DND-41 (cell line): Measurements from ENCODE around the gene PRKAG2.
A peak's percentile ranks its signal among the peaks of the same experiment; 100 is the strongest.

ENCODE experiments used
- ATAC-seq: fragments of 200-7000 bp; cut with Tn5 transposase; 3 replicates; pipeline ENCODE4 v1.9.1; 2021; ENCODE audit warnings: low read depth; ENCODE audit not compliant: insufficient read depth
- DNase-seq: peaks from one replicate; pipeline ENCODE4 v3.0.0-alpha.2; 2020
- H2AFZ ChIP-seq: 2 replicates; pipeline ENCODE4 v1.6.0; 2012; ENCODE audit warnings: low read depth, low read length
- H3K27ac ChIP-seq: 2 replicates; pipeline ENCODE4 v1.5.1; 2012; ENCODE audit warnings: low read length, inconsistent platforms
- H3K27me3 ChIP-seq: fragments of 200-600 bp; sonication (generic); 2 replicates; pipeline ENCODE4 v1.6.0; 2012; ENCODE audit warnings: low read length, mild to moderate bottlenecking, inconsistent platforms; ENCODE audit not compliant: insufficient read depth, poor library complexity
- H3K36me3 ChIP-seq: 2 replicates; pipeline ENCODE4 v1.5.1; 2012; ENCODE audit warnings: low read length, inconsistent platforms; ENCODE audit not compliant: insufficient read depth
- H3K4me1 ChIP-seq: 2 replicates; pipeline ENCODE4 v1.5.1; 2012; ENCODE audit warnings: mild to moderate bottlenecking, low read length; ENCODE audit not compliant: insufficient read depth
- H3K4me2 ChIP-seq: 2 replicates; pipeline ENCODE4 v1.6.0; 2012; ENCODE audit warnings: mild to moderate bottlenecking, moderate library complexity, low read length, inconsistent platforms; ENCODE audit not compliant: insufficient read depth
- H3K4me3 ChIP-seq, 2 experiments: fragments of 200-600 bp in 1 of 2; shearing (Covaris generic) in 1 of 2; 2 replicates each; pipeline ENCODE4 v1.5.1; 2012 to 2016; ENCODE audit warnings: inconsistent platforms in 2 of 2, low read length in 2 of 2, mild to moderate bottlenecking in 2 of 2, low read depth in 1 of 2, moderate library complexity in 1 of 2
- H3K79me2 ChIP-seq: 2 replicates; pipeline ENCODE4 v1.6.0; 2012; ENCODE audit warnings: low read length, inconsistent platforms; ENCODE audit not compliant: insufficient read depth
- H3K9ac ChIP-seq: 2 replicates; pipeline ENCODE4 v1.6.0; 2012; ENCODE audit warnings: low read depth, mild to moderate bottlenecking, inconsistent platforms, low read length, moderate library complexity
- H3K9me3 ChIP-seq: 2 replicates; pipeline ENCODE4 v1.5.1; 2012; ENCODE audit warnings: low read length, moderate library complexity, mild to moderate bottlenecking, inconsistent platforms; ENCODE audit not compliant: insufficient read depth, severe bottlenecking
- H4K20me1 ChIP-seq: 2 replicates; pipeline ENCODE4 v1.6.0; 2012; ENCODE audit warnings: low read length; ENCODE audit not compliant: insufficient read depth
- EZH2 ChIP-seq: IDR thresholded peaks from 3 replicates; pipeline ENCODE4 v1.6.1; 2012; ENCODE audit warnings: borderline replicate concordance, low read depth, mild to moderate bottlenecking, moderate library complexity, low read length, inconsistent platforms; ENCODE audit not compliant: severe bottlenecking
- TF ChIP-seq, protein P1 (sequence below): IDR thresholded peaks from 2 replicates; pipeline ENCODE4 v1.5.1; 2012; ENCODE audit warnings: borderline replicate concordance, low read length, moderate library complexity, mild to moderate bottlenecking; ENCODE audit not compliant: poor library complexity, severe bottlenecking; ENCODE audit errors: extremely low read depth

The PRKAG2 gene

DNA sequence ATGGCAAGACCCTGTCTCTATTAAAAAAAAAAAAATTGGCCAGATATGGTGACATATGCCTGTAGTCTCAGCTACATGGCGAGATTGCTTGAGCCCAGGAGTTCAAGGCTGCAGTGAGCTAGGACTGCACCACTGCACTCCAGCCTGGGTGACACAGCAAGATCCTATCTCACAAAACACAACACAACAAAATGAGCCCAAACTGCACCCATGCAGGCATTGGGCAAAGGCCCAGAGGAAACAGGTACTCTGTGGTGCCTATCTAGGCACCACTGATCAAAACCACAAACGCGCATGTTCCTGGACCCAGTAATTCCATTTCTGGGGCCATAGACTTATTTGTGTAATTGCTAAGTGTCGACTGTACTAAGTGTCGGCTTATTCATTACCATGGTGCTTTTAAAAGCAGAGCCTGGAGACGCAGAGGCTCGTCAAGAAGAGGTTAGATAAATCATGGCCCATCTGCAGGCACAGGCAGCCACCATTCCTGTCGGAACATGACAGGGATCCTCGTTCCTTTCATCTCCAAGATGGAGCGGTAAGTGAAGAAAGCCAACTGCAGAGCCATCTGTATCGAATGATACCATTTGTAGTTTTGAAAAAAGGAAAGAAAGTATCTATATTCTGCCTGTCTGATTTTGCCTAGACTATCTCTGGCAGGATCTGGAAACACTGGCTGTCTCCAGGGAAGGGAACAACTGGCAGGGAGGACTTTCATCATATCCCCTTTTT, 196.9 kb downstream of the PRKAG2 start:
- H3K4me1 ChIP-seq, result no peaks in the 10 kb centered on the region
- no peak for ATAC-seq
- H3K9me3 ChIP-seq, result no peaks in the 10 kb centered on the region
- TF ChIP-seq, protein P1, sequence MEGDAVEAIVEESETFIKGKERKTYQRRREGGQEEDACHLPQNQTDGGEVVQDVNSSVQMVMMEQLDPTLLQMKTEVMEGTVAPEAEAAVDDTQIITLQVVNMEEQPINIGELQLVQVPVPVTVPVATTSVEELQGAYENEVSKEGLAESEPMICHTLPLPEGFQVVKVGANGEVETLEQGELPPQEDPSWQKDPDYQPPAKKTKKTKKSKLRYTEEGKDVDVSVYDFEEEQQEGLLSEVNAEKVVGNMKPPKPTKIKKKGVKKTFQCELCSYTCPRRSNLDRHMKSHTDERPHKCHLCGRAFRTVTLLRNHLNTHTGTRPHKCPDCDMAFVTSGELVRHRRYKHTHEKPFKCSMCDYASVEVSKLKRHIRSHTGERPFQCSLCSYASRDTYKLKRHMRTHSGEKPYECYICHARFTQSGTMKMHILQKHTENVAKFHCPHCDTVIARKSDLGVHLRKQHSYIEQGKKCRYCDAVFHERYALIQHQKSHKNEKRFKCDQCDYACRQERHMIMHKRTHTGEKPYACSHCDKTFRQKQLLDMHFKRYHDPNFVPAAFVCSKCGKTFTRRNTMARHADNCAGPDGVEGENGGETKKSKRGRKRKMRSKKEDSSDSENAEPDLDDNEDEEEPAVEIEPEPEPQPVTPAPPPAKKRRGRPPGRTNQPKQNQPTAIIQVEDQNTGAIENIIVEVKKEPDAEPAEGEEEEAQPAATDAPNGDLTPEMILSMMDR, result no peak
- no peak for TF ChIP-seq EZH2
- no peaks in the 10 kb centered on the region; the same call in 1 of the 2 replicates for H4K20me1 ChIP-seq
- no peaks in the 10 kb centered on the region for H3K79me2 ChIP-seq
- no peaks in the 10 kb centered on the region for H3K36me3 ChIP-seq
- no peak overlapping the region for H3K27ac ChIP-seq
- no peak overlapping the region for H3K9ac ChIP-seq
- no peaks in the 10 kb centered on the region for H3K27me3 ChIP-seq
- no peak overlapping the region for H3K4me3 ChIP-seq
- H3K4me2 ChIP-seq, result no peak overlapping the region
- no peak for DNase-seq
- H2AFZ ChIP-seq, result no peak overlapping the region

DNA sequence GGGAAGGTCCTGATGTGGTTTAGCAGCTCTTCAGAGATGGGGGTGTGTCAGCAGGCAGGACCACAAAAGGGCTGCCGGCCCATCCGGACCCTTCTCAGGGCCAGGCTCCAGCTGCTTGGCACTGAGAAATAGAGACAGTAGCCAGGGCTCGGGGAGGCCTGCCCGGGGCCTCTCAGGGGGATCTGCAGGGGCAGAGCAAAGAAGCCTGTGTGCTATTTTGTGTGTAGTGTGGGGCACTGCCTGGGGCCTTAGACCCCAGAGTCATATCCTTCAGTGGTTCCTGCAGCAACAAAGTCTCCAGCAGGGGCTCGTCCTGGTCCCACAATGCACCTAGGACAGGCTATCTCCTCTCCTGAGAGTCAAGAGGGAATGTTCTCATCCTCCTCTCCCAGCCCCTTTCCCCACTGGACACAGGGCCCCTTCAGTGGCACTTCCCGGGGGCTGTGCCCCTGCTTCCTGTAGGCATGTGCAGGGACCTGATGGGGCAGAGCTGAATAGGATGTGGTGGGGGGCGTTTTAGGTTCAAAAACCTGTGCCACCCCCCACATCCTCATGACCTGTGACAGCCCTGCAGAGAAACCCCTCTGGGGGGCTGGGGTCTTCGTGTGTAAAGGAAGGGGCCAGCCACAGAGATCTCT, 197.7 kb downstream of the PRKAG2 start:
- DNase-seq (peak; percentile 20), ATAC-seq (peak; percentile 76)
- no peaks in the 10 kb centered on the region for H3K4me1 ChIP-seq
- H3K36me3 ChIP-seq, result no peaks in the 10 kb centered on the region
- H3K27ac ChIP-seq, result no peak overlapping the region
- H3K9me3 ChIP-seq, result no peaks in the 10 kb centered on the region
- H4K20me1 ChIP-seq, result no peaks in the 10 kb centered on the region; the same call in 1 of the 2 replicates
- no peak overlapping the region for H3K4me2 ChIP-seq
- no peak overlapping the region for H3K4me3 ChIP-seq
- no peak for TF ChIP-seq EZH2
- peaks cover 2% of the 10 kb centered on the region for H3K27me3 ChIP-seq
- no peak overlapping the region for H2AFZ ChIP-seq
- H3K9ac ChIP-seq, result no peak overlapping the region
- H3K79me2 ChIP-seq, result no peaks in the 10 kb centered on the region

DNA sequence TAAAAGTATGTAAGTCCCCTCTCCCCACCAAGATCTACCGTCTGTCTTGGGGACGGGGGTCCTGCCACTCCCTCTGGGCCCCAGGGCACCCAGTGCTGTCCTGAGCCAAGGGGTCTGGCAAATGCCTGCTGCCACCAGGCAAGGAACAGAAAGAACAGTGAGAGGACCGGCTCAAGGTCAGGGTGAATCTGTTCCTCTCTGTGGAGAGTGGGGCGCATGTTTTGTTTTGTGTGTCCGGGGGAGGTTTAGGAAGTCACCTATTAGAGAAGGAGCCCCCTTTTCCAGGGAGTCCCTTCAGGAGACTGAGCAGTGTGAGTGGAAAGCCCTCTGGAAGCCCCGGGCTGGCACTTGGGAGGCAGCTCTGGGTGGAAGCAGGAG, 198.7 kb downstream of the PRKAG2 start:
- no peaks in the 10 kb centered on the region for H3K79me2 ChIP-seq
- no peak overlapping the region for H2AFZ ChIP-seq
- no peak overlapping the region for H3K4me3 ChIP-seq
- DNase-seq, result no peak
- ATAC-seq, result no peak
- no peaks in the 10 kb centered on the region for H3K9me3 ChIP-seq
- H3K27ac ChIP-seq, result no peak overlapping the region
- H3K27me3 ChIP-seq, result peaks cover 3% of the 10 kb centered on the region
- no peaks in the 10 kb centered on the region for H3K4me1 ChIP-seq
- no peak for TF ChIP-seq EZH2
- TF ChIP-seq, protein P1, result no peak
- no peak overlapping the region for H3K9ac ChIP-seq
- H3K4me2 ChIP-seq, result no peak overlapping the region
- H4K20me1 ChIP-seq, result no peaks in the 10 kb centered on the region
- H3K36me3 ChIP-seq, result no peaks in the 10 kb centered on the region

DNA sequence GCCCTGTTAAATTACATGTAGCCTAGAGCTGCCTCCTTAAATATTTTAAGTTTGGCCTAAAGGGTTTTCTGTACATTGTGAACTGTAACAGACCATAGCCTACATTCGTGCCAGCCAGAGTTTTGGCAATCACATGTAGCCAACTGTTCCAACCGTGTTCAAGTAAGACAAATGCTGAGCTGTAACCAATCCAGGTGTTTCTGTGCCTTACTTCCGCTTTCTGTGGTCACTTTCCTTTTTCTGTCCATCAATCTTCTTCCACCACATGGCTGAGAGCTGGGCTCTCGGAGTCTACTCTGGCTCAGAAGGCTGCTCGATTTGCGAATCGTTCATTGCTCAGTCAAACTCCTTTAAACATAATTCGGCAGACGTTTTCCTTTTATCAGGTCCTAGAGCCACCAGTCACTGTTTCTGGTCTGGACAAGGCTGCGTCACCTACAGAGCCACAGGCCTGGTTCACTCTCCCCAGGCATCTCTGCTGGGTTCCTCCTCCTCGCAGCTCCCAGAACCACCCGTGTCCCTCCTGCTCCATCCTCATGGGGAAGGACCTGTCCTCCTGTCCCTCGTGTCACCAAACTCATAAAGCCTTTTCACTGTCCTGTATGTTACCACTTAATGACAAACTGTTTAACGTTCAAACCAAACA, 199.2 kb downstream of the PRKAG2 start:
- Histone ChIP-seq H3K79me2 (no peaks in the 10 kb centered on the region), H4K20me1 (no peaks in the 10 kb centered on the region), H3K27ac (no peak overlapping the region), H3K4me2 (no peak overlapping the region), H3K4me3 (no peak overlapping the region), H3K4me1 (no peaks in the 10 kb centered on the region), H3K9ac (no peak overlapping the region), H3K36me3 (no peaks in the 10 kb centered on the region), H3K27me3 (peaks cover 3% of the 10 kb centered on the region), H3K9me3 (no peaks in the 10 kb centered on the region), H2AFZ (no peak overlapping the region)
- DNase-seq, result no peak
- TF ChIP-seq, protein P1, result no peak
- no peak for TF ChIP-seq EZH2
- no peak for ATAC-seq
